Heart left ventricle (tissue), 13 donors: ENCODE measurements around the gene NEDD9.

Experiments
- CTCF ChIP-seq, 12 donors: fragments of 200-600 bp; sonication (generic) in 4 of 12; IDR thresholded peaks; one replicate each; pipeline versions ENCODE4 v1.5.0 to v1.8.0; 2018 to 2022; ENCODE audit warnings: antibody characterized with exemption in 12 of 12, mild to moderate bottlenecking in 5 of 12
- POLR2A ChIP-seq, 2 donors: fragments of 450-650 bp; IDR thresholded peaks; one replicate each; pipeline ENCODE4 v1.6.1; 2017; ENCODE audit warnings: antibody characterized with exemption in 2 of 2, mild to moderate bottlenecking in 2 of 2, moderate library complexity in 2 of 2
- donor health status: ischemic (EF 13 %, LVEDD 7.1; RV severe dilation, severe dysfunction).
- donor health status: DM: no; HTN: yes; CAD: no.
- donor health status: DM: no; HTN: no; CAD: no.
- donor health status: ischemic (EF 25% LVEDD 6.9; RV normal size, moderate dysfunction).
- donor health status: ischemic (EF 25% LVEDD 5.7; RV mildly dilated, moderate dysfunction).
- donor health status: ischemic (EF 35%, LVEDD 5.7; RV mildly dilated, moderate dysfunction).
- donor health status: nonischemic (EF 11% LVEDD 7.7; RV severe dilation, severe dysfunction).
- donor health status: DM: yes; HTN: yes; CAD: no.
- donor health status: PGD.
- donor health status: ischemic (EF 29% LVEDD 5.4; RV normal size, mild dysfunction).
- donor health status: nonischemic (EF 23%, LVEDD 6.1; RV moderate dilation, normal function).

- TF ChIP-seq CTCF (IDR thresholded peaks at IDR 0.05) (no peak), POLR2A (IDR thresholded peaks at IDR 0.05) (no peak)
Observed at GRCh38 chr6:11226005-11226404, 6.5 kb downstream of the NEDD9 start.
